ENCODE measurements around the gene ARID1B.

- TF ChIP-seq EZH2 (optimal IDR thresholded peaks at IDR 0.05; ENCODE audit: low read depth, low read length) (no peak), CTCF (IDR thresholded peaks at IDR 0.05; ENCODE audit: low read length) (no peak)
Observed at GRCh38 chr6:157232161-157232895, 455.1 kb downstream of the ARID1B start.

Measured in MM.1S (cell line).